HuH-7.5 (cell line): ENCODE data around the gene IRGQ.
"Not testable (repeated sequence)": the region's sequence is repeated elsewhere in the genome, so short reads cannot be mapped to it uniquely, and the experiment has no call there.

Experiments used
- DNase-seq: peaks from one replicate; pipeline ENCODE4 v3.0.0; 2011; ENCODE audit warnings: low spot score

IRGQ gene

DNA sequence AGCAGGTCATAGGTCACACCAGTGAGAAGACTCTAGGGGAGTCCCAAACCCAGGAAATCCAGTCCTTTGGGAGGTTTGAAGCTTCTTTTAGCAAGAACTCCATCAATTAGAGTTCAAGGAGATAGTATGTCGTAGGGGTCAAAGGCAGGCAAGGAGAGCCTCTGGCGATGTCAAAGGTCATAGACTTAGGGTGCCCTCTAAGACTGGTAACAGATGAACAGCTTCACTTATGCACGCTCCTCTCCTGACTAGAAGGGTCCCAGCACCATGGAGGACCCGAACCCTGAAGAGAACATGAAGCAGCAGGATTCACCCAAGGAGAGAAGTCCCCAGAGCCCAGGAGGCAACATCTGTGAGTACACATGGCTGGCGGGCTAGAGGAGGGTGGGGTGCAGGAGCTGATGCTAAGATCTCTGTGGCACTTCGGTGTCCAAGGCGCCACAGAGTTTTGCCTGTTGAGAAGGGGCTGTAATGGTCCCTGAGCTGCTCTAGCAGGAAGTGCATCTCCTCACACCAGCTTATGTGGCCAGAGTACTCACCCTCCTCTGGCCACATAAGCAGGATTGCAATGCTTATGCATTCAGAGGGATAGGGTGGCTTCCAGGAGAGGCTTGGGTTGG, 1.0 kb upstream of the IRGQ start:
- no peak for DNase-seq

DNA sequence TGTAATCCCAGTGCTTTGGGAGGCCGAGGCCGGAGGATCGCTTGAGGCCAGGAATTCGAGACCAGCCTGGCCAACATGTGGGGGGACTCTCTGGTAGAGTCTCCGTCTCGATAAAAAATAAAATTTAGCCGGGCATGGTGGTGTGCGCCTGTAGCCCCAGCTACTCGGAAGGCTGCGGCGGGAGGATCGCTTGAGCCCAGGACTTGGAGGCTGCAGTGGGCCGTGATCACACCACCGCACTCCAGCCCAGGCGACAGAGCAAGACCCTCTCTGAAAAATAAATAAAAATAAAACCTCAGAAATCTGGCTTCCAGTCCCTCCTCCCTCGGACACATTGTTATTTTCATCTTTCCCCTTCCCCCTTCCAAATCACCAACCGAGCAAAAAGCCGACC, 332 bp downstream of the IRGQ start:
- no peak for DNase-seq

DNA sequence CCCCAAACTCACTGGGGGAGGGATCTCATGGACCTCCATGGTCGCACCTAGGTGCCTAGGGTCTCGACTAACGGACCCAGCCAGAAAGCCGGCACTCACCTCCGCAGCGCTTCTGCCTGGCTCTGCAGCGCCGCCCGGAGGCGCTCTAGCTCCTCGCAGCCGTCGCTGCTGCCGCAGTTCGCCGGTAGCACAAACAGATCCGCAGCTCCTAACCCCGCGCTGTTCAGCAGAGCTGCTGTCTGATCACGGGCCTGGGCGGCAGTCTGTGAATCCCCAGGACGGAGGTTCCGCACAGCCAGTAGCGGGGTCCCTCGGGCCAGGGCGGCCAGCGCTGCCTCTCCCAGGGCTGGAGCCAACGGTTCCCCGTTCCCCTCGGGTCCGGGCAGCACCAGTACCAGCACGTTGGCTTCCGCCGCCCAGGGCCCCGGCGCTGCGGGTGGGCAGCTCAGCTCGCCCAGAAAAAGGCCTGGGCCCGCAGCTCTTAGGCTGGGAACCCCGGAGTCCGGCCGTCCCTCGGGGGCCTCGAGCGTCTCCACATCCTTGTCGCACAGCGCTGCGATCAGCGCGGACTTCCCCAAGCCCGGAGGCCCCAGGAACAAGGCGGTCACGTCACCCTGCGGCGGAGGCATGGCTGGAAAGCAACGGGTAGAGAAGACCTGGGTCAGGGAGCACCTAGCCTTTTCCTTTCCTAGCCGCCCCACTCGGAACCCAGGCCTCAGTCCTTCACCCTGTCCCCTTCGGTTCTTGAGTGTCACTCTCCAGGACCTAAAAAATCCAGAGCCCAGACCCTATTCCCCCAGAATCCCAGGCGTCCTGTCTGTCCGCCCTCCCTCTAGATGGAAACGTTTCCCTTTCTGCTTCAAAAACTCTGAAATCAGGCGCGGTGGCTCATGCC, 977 bp downstream of the IRGQ start:
- peak; percentile 61 for DNase-seq

DNA sequence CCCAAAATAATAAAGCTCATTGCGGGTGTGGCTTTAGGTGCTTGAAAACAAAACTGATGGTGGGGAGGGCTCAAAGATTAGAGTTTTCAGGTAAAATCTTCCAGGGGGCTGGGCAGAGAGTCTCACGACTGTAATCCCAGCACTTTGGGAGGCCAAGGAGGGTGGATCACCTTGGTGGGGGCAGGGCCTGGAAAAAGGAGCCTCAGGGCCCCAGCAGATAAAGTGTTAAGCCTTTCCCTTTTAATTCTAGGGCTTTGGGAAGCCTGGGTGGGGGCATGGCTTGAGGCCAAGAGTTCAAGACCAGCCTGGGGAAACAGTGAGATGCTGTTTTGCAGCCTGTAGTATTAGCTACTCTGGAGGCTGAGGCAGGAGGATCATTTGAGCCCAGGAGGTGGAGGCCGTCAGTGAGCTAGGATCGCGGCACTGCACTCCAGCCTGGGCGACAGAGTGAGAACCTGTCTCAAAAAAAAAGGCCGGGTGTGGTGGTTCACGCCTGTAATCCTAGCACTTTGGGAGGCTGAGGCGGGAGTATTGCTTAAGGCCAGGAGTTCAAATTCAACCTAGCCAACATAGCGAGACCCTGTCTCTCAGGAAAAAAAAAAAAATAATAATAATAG, 1.7 kb downstream of the IRGQ start:
- no peak for DNase-seq

DNA sequence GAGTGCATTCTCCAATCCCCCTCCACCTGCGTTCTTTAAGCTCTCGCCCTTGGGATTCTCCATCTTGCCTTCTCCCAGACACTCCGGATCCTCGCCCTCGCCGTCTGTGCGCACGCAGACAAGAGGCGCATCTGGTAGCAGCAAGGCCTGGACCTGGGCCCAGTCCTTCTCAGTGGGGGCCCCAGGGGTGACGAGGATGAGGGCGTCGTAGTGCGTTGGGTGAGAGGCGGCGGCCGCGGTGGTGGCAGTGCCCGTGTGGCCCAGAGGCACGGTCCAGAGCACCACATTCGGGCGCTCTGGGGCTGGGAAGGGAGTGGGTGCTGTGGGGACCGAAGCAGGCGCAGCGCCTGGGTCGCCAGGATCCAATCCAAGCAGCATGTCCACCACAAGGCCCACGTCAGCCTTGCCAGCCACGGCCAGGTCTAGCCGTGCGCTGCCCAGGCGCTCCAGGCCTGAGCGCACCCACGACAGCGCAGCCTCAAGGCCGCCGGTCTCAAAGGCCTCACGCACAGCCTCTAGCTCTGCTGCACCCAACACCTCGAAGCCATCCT, 3.1 kb downstream of the IRGQ start:
- DNase-seq = no peak

DNA sequence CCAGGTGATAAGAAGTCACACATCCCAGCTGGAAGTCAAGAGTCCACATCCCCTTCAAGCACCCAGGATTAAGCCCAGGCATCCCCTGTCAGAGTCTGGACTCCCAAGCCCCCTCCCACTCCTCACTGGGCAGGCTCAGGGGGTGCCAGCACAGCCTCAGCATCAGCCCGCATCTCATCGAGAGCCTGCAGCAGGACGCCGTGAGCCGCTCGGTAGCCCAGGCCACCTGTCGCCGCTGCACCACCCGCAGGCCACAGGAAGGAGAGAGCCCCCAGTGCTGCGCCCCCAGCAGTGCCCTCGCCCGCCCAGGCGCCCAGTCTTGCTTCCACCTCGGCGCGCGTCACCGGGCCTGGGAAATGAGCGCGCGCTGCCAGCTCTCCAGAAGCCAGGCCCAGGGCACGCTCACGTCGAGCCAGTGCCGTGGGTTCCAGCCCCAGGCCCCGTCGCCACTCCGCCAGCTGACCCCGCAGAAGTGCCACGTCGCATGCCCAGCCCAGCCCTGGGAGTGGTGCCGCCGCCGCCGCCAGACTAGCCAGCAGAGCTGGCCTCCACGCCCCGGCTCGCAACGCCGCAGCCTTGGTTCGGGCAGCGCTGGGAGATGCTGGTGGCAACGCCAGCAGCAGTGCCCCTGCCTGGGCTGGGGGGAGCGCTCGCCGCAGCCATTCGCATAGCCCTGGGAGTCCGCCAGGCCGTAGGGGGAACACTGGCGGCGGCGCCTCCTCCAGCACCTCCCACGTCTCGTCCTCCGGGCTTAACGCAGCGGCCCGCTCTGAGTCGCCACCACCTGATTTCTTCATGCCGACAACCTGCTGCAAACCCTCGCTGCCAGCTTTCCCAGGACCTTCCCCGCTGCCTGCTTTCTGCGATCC, 3.8 kb downstream of the IRGQ start:
- no peak for DNase-seq

DNA sequence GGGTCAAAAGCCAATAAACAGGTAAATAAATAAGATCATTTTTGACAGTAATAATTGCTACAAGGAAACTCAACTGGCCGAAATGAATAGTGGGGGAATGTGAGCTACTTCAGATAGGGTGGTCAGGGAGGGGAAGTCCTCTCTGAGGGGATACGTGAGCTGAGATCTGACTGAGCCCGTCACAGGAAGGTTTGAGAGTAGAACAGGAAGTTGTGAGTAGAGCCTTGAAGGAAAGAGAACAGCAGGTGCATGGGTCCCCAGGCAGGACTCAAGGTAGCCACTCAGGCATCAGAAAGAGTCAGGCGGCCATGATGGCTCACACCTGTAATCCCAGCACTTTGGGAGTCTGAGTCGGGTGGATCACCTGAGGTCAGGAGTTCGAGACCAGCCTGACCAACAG, 6.3 kb downstream of the IRGQ start:
- no peak for DNase-seq

DNA sequence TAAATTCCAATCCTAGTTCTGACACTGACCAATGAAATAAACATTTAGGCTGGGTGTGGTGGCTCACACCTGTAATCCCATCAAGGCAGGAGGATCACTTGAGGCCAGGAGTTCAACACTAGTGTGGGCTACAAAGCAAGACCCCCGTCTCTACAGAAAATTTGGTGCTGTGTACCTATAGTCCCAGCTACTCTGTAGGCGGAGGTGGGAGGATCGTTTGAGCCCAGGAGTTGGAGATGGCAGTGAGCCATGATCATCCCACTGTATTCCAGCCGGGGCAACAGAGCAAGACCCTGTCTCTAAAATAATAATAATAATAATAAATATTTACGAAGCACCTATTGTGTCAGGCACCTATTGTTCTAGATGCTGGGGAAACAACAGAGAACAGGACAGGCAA, 6.7 kb downstream of the IRGQ start:
- no peak for DNase-seq

DNA sequence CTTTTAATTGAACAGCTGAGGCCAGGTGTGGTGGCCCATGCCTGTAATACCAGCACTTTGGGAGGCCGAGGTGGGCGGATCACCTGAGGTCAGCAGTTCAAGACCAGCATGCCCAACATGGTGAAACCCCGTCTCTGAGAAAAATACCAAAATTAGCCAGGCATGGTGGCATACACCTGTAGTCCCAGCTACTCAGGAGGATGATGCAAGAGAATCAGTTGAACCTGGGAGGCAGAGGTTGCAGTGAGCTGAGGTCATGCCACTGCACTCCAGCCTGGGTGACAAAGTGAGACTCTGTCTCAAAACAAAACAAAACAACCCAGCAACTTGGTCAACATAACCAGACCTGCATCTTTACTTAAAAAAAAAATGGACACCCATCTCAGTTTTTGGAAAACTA, 8.9 kb downstream of the IRGQ start:
- not testable (repeated sequence) for DNase-seq

DNA sequence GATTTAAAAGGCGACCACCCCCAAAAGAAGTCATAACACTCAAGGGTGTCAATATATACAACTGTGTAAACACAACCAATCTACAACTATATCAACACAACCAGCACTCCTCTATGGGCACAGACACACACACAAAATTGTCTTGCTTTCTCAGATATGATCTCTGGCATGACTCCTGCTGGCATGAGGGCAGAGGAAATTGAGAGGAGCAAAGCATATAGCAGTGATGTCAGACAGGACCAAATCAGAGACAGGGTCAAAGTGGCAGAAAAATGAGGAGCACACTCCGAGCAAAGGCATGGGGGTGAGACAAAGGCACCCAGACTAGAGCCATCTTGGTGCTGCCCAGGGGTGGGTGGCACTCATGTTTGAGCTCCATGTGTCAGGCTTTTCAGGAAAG, 9.6 kb downstream of the IRGQ start:
- DNase-seq = no peak

DNA sequence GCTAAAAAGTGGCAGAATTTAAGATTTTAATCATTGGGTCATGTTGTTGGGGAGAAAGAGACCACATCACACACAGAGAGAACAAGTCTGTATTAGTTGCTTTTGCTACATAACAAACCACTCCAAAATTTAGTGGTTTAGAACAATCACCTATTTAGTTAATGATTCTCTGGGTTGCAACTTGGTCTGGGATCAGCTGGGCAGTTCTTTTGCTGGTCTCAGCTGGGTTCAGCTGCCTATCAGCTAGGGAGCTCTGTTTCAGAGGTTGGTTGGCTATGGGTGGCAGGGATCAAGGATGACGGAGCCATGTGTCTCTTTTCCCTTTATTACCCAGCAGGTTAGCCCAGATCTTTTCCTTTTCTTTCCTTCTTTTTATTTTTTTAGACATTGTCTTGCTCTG, 11.4 kb downstream of the IRGQ start:
- no peak for DNase-seq

DNA sequence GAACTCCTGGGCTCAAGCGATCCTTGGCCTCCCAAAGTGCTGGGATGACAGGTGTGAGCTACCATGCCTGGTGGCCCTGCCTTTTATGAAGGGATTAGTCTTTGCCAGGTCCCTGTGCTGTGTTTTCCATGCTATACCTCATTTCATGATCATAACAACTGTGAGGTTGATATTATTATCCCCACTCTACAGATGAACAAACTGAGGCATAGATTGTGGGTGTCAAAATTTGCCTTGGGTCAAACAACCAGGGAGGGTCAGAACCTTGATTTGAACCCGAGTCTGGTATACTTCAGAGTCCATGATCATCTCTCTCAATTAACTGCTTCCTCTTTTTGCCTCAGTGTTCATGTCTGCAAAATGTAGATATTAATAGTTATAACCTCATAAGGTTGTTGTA, 13.4 kb downstream of the IRGQ start:
- DNase-seq = no peak

DNA sequence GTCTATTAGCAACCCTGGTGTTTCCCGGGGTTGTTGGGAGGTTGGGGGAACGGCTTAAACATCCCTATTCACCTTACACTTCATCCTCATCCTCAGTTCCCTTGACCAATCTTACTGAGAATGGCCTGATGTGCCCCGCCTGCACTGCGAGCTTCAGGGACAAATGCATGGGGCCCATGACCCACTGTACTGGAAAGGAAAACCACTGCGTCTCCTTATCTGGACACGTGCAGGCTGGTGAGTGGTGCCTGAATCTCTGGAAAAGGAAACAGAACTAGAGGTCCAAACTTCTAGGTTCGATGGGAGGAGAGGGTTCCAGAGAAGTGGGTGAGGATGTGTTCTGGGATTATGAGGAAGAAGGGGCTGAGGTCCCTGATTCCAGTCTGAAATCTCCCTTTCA, 14.5 kb downstream of the IRGQ start:
- no peak for DNase-seq

DNA sequence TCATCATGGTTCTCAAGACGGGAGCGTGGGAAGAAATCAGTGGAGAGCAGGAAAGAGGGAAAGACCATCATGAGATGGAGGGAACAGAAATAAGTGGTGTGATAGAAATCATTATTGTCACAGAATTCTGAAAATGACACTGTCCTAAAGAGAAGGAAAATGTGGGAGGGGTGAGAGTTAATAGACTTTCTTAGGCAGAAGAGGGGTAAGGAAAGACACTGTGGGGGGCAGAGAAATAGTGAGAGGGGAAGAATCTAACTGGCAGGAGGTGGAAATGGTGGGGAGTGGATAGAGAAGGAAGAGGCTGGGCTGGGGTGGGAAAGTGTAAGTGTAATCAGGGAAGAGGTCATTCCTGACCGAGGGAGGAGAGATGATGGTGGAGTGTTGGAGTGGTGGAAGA, 17.1 kb downstream of the IRGQ start:
- no peak for DNase-seq

DNA sequence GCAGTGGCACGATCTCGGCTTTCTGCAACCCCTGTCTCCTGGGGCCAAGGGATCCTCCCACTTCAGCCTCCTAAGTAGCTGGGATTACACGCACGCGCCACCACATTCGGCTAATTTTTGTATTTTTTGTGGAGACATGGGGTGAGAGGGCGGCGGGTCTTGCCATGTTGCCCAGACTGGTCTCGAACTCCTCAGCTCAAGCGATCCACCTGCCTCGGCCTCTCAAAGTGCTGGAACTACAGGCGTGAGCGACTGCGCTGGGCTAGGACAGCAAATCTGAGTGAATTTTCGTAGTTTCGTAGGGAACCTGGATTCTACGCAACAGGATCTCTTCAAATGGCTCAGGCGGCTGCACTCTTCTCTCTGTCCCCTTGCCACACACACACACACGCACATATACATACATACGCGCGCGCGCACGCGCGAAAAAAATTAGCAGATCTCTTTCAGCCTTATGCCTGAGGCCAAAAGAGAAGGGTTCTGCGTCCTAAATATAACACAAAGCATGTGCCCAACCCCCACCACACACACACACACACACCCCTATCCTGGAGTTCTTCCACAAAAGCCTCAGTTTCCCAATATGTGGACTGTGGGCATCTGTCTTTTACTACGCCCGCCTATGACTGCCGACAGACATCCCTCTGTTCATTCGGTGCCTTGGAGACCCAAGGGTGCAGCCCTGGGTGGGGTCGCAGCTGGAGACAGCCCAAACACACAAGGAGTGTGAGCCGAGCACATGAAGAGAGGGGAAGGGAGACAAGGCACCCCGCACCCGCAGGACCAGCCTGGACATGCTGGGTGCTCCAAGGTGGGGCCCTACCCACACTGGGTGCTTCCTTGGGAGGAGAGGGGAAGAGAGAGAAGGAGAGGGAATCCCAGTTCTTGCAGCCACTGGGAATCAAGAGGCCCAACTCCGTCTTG, 19.7 kb downstream of the IRGQ start:
- DNase-seq = no peak

DNA sequence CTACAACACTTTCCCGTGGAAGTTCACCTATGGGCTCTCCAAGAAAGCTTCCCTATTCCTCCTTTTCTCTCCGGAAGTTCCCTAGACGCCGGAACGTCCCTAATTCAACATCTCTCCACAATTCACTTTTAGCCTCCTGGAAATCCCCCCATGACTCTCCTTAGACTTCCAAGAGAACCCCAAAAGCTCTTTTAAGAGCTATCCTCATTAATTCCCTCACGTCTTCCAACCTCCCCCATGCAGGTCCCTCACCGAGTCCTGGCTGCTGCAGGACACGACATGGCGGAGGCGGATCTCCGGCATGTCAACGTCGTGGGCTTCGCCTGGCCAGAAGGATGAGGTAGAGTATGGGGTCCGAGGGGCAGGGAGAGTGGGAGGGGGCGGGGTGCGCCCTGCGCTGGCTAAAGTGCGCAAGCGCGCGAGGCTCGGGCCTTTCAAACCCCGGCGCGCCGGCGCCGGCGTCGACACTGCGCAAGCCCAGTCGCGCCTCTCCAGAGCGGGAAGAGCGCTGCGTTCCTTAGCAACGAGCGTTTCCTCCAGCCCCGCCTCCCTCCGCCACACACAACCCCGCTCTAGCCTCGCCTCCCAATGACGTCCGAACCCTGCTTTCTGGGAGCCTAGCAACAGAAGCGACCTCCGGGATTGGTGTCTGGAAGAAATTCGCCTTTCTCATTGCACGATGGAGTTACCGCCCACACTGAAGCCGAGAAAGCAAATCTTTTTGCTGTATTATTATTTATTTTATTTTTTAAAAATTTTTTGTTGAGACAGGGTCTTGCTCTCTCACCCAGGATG, 20.6 kb downstream of the IRGQ start, which contains the start of the genes PINLYP and XRCC1:
PINLYP (plus strand) TSS at position 646 of the 795 bp plus-strand sequence. CDS start 1,391 bp downstream, outside the sequence.
XRCC1 (minus strand) TSS at position 372 of the 795 bp plus-strand sequence; CDS start at position 303, 69 bp downstream.
- peak; percentile 95 for DNase-seq

DNA sequence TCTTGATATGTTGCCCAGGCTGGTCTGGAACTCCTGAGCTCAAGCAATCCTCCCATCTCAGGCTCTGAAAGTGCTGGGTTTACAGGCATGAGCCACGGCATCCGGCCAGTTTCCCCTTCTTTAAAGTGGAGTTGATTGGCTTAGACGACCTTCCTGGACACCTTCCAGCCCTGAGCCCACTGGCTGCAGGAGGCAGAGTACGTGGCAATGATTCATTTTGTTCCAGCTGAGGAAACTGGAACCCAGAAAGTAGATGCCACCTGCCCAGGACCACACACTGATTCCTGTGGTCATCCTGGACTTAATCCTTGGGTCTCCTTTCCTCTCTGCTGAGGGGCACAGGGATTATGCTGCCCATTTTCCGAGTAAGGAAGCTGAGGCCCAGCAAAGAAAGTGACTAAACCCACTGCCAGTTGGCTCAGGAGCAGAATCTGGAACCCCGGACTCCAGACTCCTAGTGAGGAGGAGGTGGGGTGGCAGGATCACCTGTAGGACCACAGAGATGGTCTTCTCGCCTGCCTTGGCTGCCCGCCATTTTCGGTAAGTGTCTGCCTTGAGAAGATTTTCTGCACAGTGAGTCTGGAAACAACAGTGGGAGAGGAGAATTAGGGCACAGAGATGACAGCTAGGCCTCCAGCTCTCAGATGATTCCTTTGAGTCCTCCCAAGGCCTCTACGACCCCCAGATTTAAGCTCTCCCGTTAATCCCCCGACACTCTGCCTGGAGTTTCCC, 21.3 kb downstream of the IRGQ start:
- no peak for DNase-seq

DNA sequence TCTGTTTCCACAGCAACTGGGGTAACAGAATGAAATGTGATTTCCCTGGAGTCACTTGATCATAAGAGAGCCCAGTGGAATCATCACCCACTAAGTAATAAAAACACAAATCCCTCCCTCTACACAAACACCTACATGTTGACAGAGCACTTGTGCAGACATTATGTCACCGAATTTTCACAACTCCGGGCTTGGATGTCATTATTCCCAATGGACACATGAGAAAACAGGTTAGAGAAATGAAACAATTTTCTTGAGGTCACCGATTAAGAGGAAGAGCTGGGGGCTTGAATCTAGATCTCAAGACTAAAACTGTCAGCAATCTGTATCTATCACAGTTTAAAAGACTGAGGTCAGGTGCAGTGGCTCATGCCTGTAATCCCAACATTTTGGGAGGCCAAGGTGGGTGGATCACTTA, 23.8 kb downstream of the IRGQ start:
- no peak for DNase-seq

DNA sequence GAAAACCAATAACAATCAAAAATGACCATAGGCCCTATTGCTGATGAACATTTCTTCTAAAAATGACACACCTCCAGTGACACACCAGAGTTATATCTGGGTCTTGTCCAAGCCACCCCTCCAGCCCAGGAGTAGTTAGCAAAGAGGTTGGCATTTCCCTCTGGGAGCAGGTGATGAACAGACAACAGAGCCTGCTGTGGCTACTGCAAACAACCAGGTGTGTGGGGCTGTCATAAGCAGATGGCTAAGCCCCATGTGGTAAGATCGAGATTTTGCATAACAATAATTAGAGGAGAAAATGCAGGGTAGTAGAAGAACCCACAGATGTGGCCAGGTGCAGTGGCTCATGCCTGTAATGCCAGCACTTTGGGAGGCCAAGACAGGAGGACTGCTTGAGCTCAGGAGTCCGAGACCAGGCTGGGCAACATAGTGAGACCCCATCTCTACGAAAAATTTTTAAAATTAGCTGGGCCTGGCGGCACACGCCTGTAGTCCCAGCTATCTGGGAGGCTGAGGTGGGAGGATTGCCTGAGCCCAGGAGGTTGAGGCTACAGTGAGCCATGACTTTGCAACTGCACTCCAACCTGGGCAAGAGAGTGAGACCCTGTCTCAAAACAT, 25.7 kb downstream of the IRGQ start:
- no peak for DNase-seq
